Measurements from ENCODE around the gene TRIOBP. TPM values are rescaled to one million over a fixed set of nuclear protein-coding genes. Genes with fewer than 3 reads are reported as not detected.

The TRIOBP gene
- total RNA-seq, 1 donor from 2014 or later: 40.6 TPM

DNA sequence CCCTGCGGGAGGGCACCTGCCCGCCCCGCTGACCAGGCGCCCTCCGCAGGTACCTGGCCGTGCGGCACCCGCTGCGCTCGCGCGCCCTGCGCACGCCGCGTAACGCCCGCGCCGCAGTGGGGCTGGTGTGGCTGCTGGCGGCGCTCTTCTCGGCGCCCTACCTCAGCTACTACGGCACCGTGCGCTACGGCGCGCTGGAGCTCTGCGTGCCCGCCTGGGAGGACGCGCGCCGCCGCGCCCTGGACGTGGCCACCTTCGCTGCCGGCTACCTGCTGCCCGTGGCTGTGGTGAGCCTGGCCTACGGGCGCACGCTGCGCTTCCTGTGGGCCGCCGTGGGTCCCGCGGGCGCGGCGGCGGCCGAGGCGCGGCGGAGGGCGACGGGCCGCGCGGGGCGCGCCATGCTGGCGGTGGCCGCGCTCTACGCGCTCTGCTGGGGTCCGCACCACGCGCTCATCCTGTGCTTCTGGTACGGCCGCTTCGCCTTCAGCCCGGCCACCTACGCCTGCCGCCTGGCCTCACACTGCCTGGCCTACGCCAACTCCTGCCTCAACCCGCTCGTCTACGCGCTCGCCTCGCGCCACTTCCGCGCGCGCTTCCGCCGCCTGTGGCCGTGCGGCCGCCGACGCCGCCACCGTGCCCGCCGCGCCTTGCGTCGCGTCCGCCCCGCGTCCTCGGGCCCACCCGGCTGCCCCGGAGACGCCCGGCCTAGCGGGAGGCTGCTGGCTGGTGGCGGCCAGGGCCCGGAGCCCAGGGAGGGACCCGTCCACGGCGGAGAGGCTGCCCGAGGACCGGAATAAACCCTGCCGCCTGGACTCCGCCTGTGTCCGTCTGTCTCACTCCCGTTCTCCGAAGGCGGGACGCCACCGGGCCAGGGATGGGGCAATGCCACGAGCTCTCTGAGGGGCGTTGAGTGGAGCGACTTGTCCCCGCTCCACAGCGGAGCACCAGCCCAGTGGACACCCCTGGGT lies 128.1 kb downstream of the TRIOBP start:
- no peaks in the 10 kb centered on the region for H4K20me1 ChIP-seq (ENCODE audit: insufficient read depth, low read length)
- peaks cover 34% of the 10 kb centered on the region for H3K27me3 Mint-ChIP-seq (ENCODE audit: low read depth, unreplicated experiment)
- H3K79me2 ChIP-seq (ENCODE audit: insufficient read depth, low read length): no peaks in the 10 kb centered on the region
- no peaks in the 10 kb centered on the region for H3K9me3 ChIP-seq (ENCODE audit: insufficient read depth, low read depth, low read length)
- FAIRE-seq (no peak), DNase-seq (ENCODE audit: low read depth) (peak; percentile 29)
- H3K4me3 ChIP-seq (ENCODE audit: insufficient read depth, low read depth, low read length): peak overlapping the region; percentile 5
- H3K27me3 ChIP-seq (ENCODE audit: insufficient read depth, low read length): peaks cover 13% of the 10 kb centered on the region
- H3K9me3 Mint-ChIP-seq (ENCODE audit: unreplicated experiment): no peaks in the 10 kb centered on the region
- TF ChIP-seq, protein P1, sequence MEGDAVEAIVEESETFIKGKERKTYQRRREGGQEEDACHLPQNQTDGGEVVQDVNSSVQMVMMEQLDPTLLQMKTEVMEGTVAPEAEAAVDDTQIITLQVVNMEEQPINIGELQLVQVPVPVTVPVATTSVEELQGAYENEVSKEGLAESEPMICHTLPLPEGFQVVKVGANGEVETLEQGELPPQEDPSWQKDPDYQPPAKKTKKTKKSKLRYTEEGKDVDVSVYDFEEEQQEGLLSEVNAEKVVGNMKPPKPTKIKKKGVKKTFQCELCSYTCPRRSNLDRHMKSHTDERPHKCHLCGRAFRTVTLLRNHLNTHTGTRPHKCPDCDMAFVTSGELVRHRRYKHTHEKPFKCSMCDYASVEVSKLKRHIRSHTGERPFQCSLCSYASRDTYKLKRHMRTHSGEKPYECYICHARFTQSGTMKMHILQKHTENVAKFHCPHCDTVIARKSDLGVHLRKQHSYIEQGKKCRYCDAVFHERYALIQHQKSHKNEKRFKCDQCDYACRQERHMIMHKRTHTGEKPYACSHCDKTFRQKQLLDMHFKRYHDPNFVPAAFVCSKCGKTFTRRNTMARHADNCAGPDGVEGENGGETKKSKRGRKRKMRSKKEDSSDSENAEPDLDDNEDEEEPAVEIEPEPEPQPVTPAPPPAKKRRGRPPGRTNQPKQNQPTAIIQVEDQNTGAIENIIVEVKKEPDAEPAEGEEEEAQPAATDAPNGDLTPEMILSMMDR (IDR thresholded peaks at IDR 0.05; ENCODE audit: insufficient read depth, low read depth, low read length): no peak
- TF ChIP-seq EZH2 (IDR thresholded peaks at IDR 0.05; ENCODE audit: insufficient read depth, low read length): no peak
- no peak overlapping the region for H3K27ac ChIP-seq (ENCODE audit: low read depth, low read length)
- peak overlapping the region; percentile 73 for H2AFZ ChIP-seq (ENCODE audit: low read depth, low read length)
- H3K4me2 ChIP-seq (ENCODE audit: low read length): peak overlapping the region; percentile 79
- peaks cover 4% of the 10 kb centered on the region for H3K4me1 ChIP-seq (ENCODE audit: insufficient read depth, low read length)
- H3K36me3 ChIP-seq (ENCODE audit: insufficient read depth, low read length): no peaks in the 10 kb centered on the region
- no peak overlapping the region for H3K4me3 Mint-ChIP-seq (ENCODE audit: unreplicated experiment)
- H3K9ac ChIP-seq (ENCODE audit: low read length): no peak overlapping the region
- H3K27ac Mint-ChIP-seq (ENCODE audit: unreplicated experiment): no peak overlapping the region
- peaks cover 8% of the 10 kb centered on the region for H3K36me3 Mint-ChIP-seq (ENCODE audit: low read depth, unreplicated experiment)
- no peaks in the 10 kb centered on the region for H3K4me1 Mint-ChIP-seq (ENCODE audit: low read depth, unreplicated experiment)

Other genes with a start within 250 kb of the TRIOBP start
- 0.87 and 1.4 TPM in 2 replicates for gene MFNG, start 210.7 kb upstream of the TRIOBP start, total RNA-seq
- gene CARD10, start 177.6 kb upstream of the TRIOBP start, total RNA-seq: 19.7 and 22.6 TPM in 2 replicates
- 106 and 109 TPM in 2 replicates for gene CDC42EP1, start 136.6 kb upstream of the TRIOBP start, total RNA-seq
- gene LGALS2, start 117.0 kb upstream of the TRIOBP start, total RNA-seq: not detected in 2 replicates
- gene GGA1, start 88.2 kb upstream of the TRIOBP start, total RNA-seq: 39.9 and 43.1 TPM in 2 replicates
- gene SH3BP1, start 57.4 kb upstream of the TRIOBP start, total RNA-seq: 26.5 and 31.6 TPM in 2 replicates
- gene PDXP, start 38.3 kb upstream of the TRIOBP start, total RNA-seq: 18.9 and 22.4 TPM in 2 replicates
- 240 and 260 TPM in 2 replicates for gene LGALS1, start 21.4 kb upstream of the TRIOBP start, total RNA-seq
- 17.9 and 18.1 TPM in 2 replicates for gene NOL12, start 10.7 kb upstream of the TRIOBP start, total RNA-seq
- 12.8 and 14.3 TPM in 2 replicates for gene GCAT, start 110.9 kb downstream of the TRIOBP start, total RNA-seq
- gene GALR3, start 126.3 kb downstream of the TRIOBP start, total RNA-seq: not detected in 2 replicates
- 19.9 and 21.5 TPM in 2 replicates for gene ANKRD54, start 147.3 kb downstream of the TRIOBP start, total RNA-seq
- 294 and 323 TPM in 2 replicates for gene EIF3L, start 152.4 kb downstream of the TRIOBP start, total RNA-seq
- 124 and 131 TPM in 2 replicates for gene MICALL1, start 209.2 kb downstream of the TRIOBP start, total RNA-seq

Measured in astrocyte (in vitro differentiated cells and primary cell).